Keratinocyte (primary cell): ENCODE results near the gene AOPEP. TPM values are rescaled to one million over a fixed set of nuclear protein-coding genes. Genes with fewer than 3 reads are reported as not detected.
A peak's percentile ranks its signal among the peaks of the same experiment; 100 is the strongest.

ENCODE experiments used
- DNase-seq: peaks from one replicate; pipeline ENCODE4 v3.0.0-alpha.2; 2011; ENCODE audit warnings: low read depth, missing footprints, low spot score
- FAIRE-seq: peaks from 2 replicates; lab custom pipeline; 2011; peaks lifted over from hg19 to GRCh38; lab: Jason Lieb, UNC
- H2AFZ ChIP-seq: 2 replicates; pipeline ENCODE4 v1.6.0; 2012; ENCODE audit warnings: low read length, control low read depth, inconsistent platforms; ENCODE audit not compliant: control insufficient read depth
- H3K27ac ChIP-seq: 2 replicates; pipeline ENCODE4 v1.5.1; 2011; ENCODE audit warnings: low read length; ENCODE audit not compliant: control insufficient read depth, insufficient read depth
- H3K27me3 ChIP-seq: 3 replicates; pipeline ENCODE4 v1.6.0; 2011; ENCODE audit warnings: low read length; ENCODE audit not compliant: control insufficient read depth, insufficient read depth; ENCODE audit errors: extremely low read depth
- H3K36me3 ChIP-seq, 2 experiments: 2 replicates in 1 of 2; 3 replicates in 1 of 2; pipeline ENCODE4 v1.5.1; 2011; ENCODE audit warnings: low read length in 2 of 2, mild to moderate bottlenecking in 1 of 2; ENCODE audit not compliant: control insufficient read depth in 2 of 2, insufficient read depth in 2 of 2; ENCODE audit errors: extremely low read depth in 1 of 2
- H3K4me1 ChIP-seq: 3 replicates; pipeline ENCODE4 v1.5.1; 2011; ENCODE audit warnings: low read length; ENCODE audit not compliant: control insufficient read depth, insufficient read depth; ENCODE audit errors: extremely low read depth
- H3K4me2 ChIP-seq: 3 replicates; pipeline ENCODE4 v1.6.0; 2011; ENCODE audit warnings: low read depth, low read length; ENCODE audit not compliant: control insufficient read depth, insufficient read depth; ENCODE audit errors: extremely low read depth
- H3K4me3 ChIP-seq, 3 experiments: fragments of 200-600 bp in 1 of 3; sonication (generic) in 1 of 3; 2 replicates in 2 of 3; 3 replicates in 1 of 3; pipeline ENCODE4 v1.5.1; 2011 to 2016; ENCODE audit warnings: low read length in 3 of 3, mild to moderate bottlenecking in 3 of 3, control low read depth in 2 of 3, inconsistent platforms in 1 of 3, low read depth in 1 of 3, mixed read lengths in 1 of 3, mixed run types in 1 of 3, moderate library complexity in 1 of 3; ENCODE audit not compliant: control insufficient read depth in 2 of 3, insufficient read depth in 2 of 3; ENCODE audit errors: extremely low read depth in 1 of 3
- H3K79me2 ChIP-seq: 2 replicates; pipeline ENCODE4 v1.6.0; 2012; ENCODE audit warnings: low read length; ENCODE audit not compliant: control insufficient read depth, insufficient read depth
- H3K9ac ChIP-seq: 3 replicates; pipeline ENCODE4 v1.6.0; 2011; ENCODE audit warnings: low read length; ENCODE audit not compliant: control insufficient read depth, insufficient read depth; ENCODE audit errors: extremely low read depth
- H3K9me1 ChIP-seq: 3 replicates; pipeline ENCODE4 v1.6.0; 2011; ENCODE audit warnings: low read length; ENCODE audit not compliant: control insufficient read depth, insufficient read depth; ENCODE audit errors: extremely low read depth
- H3K9me3 ChIP-seq: 2 replicates; pipeline ENCODE4 v1.5.1; 2012; ENCODE audit warnings: low read depth, low read length; ENCODE audit not compliant: control insufficient read depth
- H4K20me1 ChIP-seq: 3 replicates; pipeline ENCODE4 v1.6.0; 2011; ENCODE audit warnings: low read length; ENCODE audit not compliant: control insufficient read depth, insufficient read depth; ENCODE audit errors: extremely low read depth
- EZH2 ChIP-seq: IDR thresholded peaks from one replicate; pipeline ENCODE4 v1.6.1; 2012; ENCODE audit warnings: inconsistent platforms, mild to moderate bottlenecking, low read length, moderate library complexity
- dilution Hi-C: fragments of 300-500 bp; cut with MboI; formaldehyde crosslinking; loops from one replicate; pipeline ENCODE4 v1.7.0; 2020; ENCODE audit warnings: low sequenced_read_pairs; ENCODE audit not compliant: extremely low pct_ligation_motif_present
- polyA plus RNA-seq, 5 experiments: library from polyadenylated mRNA; depleted of rRNA in 3 of 5; stranded (reverse) in 3 of 5; stranded (forward) in 1 of 5; unstranded in 1 of 5; fragments of >200 nt; gene quantifications; 1 replicate in 1 of 5; 2 replicates in 3 of 5; 3 replicates in 1 of 5; pipeline versions ENCODE4 v1.2.1 to v1.2.3, GENCODE V29; 2011 to 2012; ENCODE audit warnings: missing spikeins in 2 of 5, low read depth in 1 of 5, low replicate concordance in 1 of 5
- TF ChIP-seq, protein P1 (sequence below), 3 experiments: IDR thresholded peaks in 1 of 3; conservative IDR thresholded peaks in 1 of 3; optimal IDR thresholded peaks in 1 of 3; 2 replicates in 2 of 3; 3 replicates in 1 of 3; pipeline versions ENCODE3 to v1.5.1; 2011; ENCODE audit warnings: low read length in 3 of 3, mild to moderate bottlenecking in 3 of 3, moderate library complexity in 2 of 3, control low read depth in 1 of 3, inconsistent platforms in 1 of 3; ENCODE audit not compliant: insufficient read depth in 2 of 3; ENCODE audit errors: extremely low read depth in 1 of 3

Gene AOPEP
- polyA plus RNA-seq, 1 donor (not counting 4 experiments of a cell fraction or from before 2014, with no cell fraction given) = 27.0 TPM

DNA sequence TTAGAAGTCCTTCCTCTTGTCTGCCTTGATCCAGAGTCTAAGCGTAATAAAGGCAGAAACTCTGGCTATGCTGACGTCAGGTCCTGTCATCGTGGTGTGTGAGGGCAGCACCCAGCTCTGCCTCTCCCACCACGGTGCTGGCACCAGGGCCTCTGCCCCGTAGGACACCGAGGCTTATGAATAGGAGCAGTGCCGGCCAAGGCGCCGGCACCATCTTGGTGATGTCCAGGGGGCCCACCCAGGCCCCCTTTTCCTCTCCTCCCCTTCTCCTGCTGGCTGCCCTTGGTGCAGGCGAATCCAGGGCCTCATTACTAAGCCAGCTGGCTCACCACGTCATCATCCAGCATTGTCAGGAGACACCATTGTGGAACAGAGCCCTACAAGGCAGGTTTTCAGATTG lies 338.7 kb downstream of the AOPEP start:
- H3K27ac ChIP-seq = peak overlapping the region; percentile 32
- H4K20me1 ChIP-seq = no peaks in the 10 kb centered on the region
- no peaks in the 10 kb centered on the region for H3K9me1 ChIP-seq
- TF ChIP-seq, protein P1, sequence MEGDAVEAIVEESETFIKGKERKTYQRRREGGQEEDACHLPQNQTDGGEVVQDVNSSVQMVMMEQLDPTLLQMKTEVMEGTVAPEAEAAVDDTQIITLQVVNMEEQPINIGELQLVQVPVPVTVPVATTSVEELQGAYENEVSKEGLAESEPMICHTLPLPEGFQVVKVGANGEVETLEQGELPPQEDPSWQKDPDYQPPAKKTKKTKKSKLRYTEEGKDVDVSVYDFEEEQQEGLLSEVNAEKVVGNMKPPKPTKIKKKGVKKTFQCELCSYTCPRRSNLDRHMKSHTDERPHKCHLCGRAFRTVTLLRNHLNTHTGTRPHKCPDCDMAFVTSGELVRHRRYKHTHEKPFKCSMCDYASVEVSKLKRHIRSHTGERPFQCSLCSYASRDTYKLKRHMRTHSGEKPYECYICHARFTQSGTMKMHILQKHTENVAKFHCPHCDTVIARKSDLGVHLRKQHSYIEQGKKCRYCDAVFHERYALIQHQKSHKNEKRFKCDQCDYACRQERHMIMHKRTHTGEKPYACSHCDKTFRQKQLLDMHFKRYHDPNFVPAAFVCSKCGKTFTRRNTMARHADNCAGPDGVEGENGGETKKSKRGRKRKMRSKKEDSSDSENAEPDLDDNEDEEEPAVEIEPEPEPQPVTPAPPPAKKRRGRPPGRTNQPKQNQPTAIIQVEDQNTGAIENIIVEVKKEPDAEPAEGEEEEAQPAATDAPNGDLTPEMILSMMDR (optimal IDR thresholded peaks at IDR 0.05 in 1 of 3, IDR thresholded peaks at IDR 0.05 in 1 of 3, conservative IDR thresholded peaks at IDR 0.05 in 1 of 3; ENCODE audit: extremely low read depth in 1 of 3, insufficient read depth in 2 of 3, low read length in 3 of 3) = no peak
- TF ChIP-seq EZH2 = no peak
- FAIRE-seq (no peak), DNase-seq (no peak)
- no peak overlapping the region for H3K9ac ChIP-seq
- no peak overlapping the region for H3K4me3 ChIP-seq
- peaks cover 81% of the 10 kb centered on the region for H3K79me2 ChIP-seq
- H3K36me3 ChIP-seq = peaks cover 24 to 49% of the 10 kb centered on the region in 2 experiments
- dilution Hi-C loops = no loop called here
- H3K4me1 ChIP-seq = peaks cover 36% of the 10 kb centered on the region
- H3K27me3 ChIP-seq = no peaks in the 10 kb centered on the region
- no peaks in the 10 kb centered on the region for H3K9me3 ChIP-seq
- H2AFZ ChIP-seq = no peak overlapping the region
- peak overlapping the region; percentile 3 for H3K4me2 ChIP-seq

DNA sequence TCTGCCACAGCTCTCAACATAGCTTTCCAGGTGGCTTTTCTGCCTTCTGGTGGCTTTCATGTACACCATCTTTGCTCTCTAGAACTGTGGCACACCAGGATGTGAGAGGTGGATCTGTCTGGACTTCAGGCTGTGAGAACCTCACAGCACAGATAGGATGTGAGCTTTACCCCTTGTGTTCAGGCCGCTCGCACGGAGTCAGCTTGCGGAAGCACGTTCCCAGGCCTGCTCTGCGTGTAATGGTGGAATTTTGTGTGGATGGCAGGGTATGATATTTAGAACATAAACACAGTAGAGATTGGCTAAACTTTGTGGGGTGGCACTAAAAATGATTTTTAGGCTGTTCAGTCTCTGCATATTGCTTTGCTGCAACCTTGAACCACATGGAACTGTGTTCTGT lies 340.6 kb downstream of the AOPEP start:
- H3K27me3 ChIP-seq = no peaks in the 10 kb centered on the region
- TF ChIP-seq, protein P1 (optimal IDR thresholded peaks at IDR 0.05 in 1 of 3, IDR thresholded peaks at IDR 0.05 in 1 of 3, conservative IDR thresholded peaks at IDR 0.05 in 1 of 3; ENCODE audit: extremely low read depth in 1 of 3, insufficient read depth in 2 of 3, low read length in 3 of 3) = no peak
- no peak for TF ChIP-seq EZH2
- no peaks in the 10 kb centered on the region for H3K9me1 ChIP-seq
- no peaks in the 10 kb centered on the region for H3K9me3 ChIP-seq
- no peak overlapping the region for H3K27ac ChIP-seq
- DNase-seq = no peak
- peaks cover 36% of the 10 kb centered on the region for H3K4me1 ChIP-seq
- H3K9ac ChIP-seq = no peak overlapping the region
- no peaks in the 10 kb centered on the region for H4K20me1 ChIP-seq
- H3K36me3 ChIP-seq = peaks cover 30 to 39% of the 10 kb centered on the region in 2 experiments
- FAIRE-seq = no peak
- no peak overlapping the region for H3K4me2 ChIP-seq
- no peak overlapping the region for H2AFZ ChIP-seq
- dilution Hi-C loops = no loop called here
- no peak overlapping the region for H3K4me3 ChIP-seq
- peaks cover 87% of the 10 kb centered on the region for H3K79me2 ChIP-seq
